ENCODE results near the gene PTPN23.
"Not testable (repeated sequence)": the region's sequence is repeated elsewhere in the genome, so short reads cannot be mapped to it uniquely, and the experiment has no call there.

PTPN23 gene, protein sequence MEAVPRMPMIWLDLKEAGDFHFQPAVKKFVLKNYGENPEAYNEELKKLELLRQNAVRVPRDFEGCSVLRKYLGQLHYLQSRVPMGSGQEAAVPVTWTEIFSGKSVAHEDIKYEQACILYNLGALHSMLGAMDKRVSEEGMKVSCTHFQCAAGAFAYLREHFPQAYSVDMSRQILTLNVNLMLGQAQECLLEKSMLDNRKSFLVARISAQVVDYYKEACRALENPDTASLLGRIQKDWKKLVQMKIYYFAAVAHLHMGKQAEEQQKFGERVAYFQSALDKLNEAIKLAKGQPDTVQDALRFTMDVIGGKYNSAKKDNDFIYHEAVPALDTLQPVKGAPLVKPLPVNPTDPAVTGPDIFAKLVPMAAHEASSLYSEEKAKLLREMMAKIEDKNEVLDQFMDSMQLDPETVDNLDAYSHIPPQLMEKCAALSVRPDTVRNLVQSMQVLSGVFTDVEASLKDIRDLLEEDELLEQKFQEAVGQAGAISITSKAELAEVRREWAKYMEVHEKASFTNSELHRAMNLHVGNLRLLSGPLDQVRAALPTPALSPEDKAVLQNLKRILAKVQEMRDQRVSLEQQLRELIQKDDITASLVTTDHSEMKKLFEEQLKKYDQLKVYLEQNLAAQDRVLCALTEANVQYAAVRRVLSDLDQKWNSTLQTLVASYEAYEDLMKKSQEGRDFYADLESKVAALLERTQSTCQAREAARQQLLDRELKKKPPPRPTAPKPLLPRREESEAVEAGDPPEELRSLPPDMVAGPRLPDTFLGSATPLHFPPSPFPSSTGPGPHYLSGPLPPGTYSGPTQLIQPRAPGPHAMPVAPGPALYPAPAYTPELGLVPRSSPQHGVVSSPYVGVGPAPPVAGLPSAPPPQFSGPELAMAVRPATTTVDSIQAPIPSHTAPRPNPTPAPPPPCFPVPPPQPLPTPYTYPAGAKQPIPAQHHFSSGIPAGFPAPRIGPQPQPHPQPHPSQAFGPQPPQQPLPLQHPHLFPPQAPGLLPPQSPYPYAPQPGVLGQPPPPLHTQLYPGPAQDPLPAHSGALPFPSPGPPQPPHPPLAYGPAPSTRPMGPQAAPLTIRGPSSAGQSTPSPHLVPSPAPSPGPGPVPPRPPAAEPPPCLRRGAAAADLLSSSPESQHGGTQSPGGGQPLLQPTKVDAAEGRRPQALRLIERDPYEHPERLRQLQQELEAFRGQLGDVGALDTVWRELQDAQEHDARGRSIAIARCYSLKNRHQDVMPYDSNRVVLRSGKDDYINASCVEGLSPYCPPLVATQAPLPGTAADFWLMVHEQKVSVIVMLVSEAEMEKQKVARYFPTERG (N-terminal part only)

DNA sequence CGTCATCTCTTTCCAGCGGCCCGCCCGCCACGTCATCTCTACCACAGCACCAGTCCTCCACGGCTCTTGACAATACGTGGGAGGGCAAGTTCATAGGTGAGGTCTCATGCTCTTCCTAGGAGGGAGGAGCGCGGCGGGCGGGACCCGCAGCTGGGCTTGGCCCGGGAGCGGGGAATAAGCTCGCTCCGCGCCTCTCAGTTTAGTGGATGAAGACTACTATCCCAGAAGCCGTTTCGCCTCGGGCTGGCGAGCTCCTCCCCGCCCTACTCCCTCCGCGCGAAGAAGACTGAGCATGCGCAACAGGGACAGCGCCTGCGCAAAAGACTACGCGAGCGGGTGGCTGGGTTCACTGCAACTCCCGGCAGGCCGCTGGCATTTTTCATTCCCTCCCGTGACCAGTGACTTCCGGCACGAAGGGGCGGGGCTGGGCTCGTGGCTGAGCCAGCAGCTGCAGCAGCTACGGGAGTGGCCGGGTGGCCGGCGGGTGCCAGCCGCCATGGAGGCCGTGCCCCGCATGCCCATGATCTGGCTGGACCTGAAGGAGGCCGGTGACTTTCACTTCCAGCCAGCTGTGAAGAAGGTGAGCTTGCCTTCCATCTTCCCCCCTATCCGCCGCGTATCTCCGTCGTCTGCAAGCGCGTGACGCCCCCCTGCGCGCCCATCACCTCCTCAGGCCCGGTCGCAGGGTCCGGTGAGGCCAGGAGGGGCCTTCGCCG lies at the start of gene PTPN23:
Gene PTPN23, plus strand, starts transcription at position 421 of the 716 bp plus-strand sequence. Its CDS starts 76 bp downstream, at position 497.
- DNase-seq, result peak; percentile 99

DNA sequence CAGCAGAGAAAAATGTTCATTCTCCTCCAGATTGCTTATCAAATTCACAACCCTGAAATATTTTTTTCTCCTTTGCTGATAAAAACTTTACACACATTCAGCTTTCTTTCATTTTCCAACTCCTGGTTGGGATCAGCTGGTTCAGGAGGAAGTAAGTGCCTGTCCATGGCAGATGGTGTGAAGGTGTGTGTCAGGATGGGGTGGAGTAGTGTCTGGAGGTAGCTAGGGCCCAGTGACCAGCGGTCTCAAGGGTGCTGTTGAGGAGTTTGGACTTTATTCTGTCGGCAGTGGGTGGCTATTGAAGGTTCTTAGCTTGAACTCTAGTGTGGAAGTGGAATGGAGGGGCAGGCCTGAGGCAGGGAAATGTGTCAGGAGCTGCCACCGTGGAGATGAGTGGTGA lies 46.9 kb upstream of the PTPN23 start:
- DNase-seq, result no peak

- DNase-seq, result no peak
Measured at GRCh38 chr3:47337656-47338055, 43.2 kb upstream of the PTPN23 start.

- no peak for DNase-seq
Measured at GRCh38 chr3:47339951-47340350, 40.9 kb upstream of the PTPN23 start.

- DNase-seq, result no peak
Measured at GRCh38 chr3:47340866-47341265, 40.0 kb upstream of the PTPN23 start.

DNA sequence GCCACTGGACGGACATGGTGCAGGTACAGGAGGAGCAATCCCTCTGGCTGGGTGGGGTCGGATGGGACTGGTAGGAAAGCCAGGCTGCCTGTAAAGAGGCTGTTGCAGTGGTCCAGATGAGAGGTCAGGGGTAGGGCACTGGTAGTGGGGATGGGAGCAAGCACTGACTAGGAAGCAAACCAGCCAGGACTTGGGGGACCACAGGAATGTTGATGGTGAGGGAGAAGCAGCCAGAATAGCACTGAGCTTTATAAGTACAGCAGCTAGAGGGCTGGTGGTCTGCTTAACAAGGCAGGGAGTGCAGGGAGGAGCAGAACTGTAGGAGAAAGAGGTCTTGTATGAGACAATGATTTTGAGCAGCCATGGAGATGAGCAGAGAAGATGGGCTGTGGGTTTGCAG lies 38.7 kb upstream of the PTPN23 start:
- no peak for DNase-seq

DNA sequence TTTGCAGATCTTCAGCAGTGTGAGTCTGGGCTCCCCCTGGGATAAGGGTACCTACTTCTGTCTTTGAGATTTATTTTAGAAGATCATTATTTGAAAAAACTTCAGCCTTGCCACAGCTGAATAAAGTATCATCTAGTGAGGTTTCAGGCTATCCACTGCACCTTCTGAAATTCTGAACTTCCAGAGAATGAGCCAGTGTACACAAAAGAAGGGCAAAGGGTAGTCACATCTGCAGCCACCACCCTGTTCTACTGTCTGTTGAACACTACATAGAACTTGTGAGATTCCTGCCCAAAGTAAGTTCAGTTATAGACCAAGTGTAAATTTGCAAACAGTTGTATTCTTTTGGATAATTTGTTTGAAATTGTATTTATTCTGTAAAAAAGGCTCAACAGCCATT lies 38.0 kb upstream of the PTPN23 start:
- no peak for DNase-seq

GRCh38 chr3:47343471-47343971 lies 37.3 kb upstream of the PTPN23 start:
- DNase-seq, result no peak

GRCh38 chr3:47344971-47345370 lies 35.9 kb upstream of the PTPN23 start:
- DNase-seq, result no peak

- no peak for DNase-seq
Measured at GRCh38 chr3:47347217-47347801, 33.5 kb upstream of the PTPN23 start.

DNA sequence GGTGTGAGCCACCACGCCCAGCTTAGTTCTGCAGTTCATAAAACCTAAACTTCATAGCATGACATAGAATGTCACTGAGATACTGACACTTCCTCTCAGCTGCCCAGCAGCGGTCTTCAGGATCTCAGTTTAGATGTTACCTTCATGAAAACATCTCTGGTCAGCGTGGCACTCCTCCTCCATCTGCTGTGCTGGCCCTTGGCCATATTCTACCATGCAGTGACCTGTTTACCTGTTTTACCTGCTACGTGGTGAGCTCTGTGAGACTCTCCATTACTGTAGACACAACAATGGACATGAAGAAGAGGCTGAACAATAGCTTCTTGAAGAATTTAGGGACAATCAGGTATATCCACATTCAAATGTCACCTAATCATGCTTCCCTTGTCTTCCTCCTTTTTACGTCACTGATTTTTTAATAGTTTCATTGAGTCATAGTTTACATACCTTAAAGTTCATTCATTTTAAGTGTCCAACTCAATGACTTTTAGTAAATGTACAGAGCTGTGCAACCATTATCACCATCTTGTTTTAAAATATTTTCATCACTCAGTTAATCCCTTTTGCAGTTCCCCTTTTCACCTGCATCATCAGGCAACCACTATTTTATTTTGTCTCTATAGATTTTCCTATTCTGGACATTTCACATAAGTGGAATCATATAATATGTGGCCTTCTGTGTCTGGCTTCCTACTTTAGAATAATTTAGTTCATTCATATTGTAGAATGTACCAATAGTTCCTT lies 32.2 kb upstream of the PTPN23 start:
- DNase-seq, result no peak

- no peak for DNase-seq
Measured at GRCh38 chr3:47355010-47355409, 25.8 kb upstream of the PTPN23 start.

DNA sequence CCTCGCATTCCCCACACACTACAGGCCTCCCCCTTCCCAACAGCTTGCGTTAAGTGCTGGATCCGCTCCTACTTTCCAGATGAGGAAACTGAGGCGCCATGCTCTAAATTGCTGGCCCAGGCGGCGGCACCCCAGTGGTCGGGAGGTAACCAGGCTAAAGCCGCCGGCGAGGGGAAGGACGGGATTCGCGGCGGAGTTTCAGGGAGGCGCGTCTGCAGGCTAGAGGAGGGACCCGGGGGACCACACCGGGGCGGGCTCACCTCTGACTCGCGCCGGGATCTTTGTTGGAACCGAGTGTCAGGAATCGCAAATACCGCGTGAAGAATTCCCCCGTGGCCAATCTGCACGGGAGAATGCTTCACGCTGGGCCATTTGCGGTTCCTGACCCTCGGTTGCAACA lies 24.6 kb upstream of the PTPN23 start:
- no peak for DNase-seq

- no peak for DNase-seq
Measured at GRCh38 chr3:47359323-47359722, 21.5 kb upstream of the PTPN23 start.

- not testable (repeated sequence) for DNase-seq
Measured at GRCh38 chr3:47360110-47360517, 20.7 kb upstream of the PTPN23 start.

- DNase-seq, result peak; percentile 24
Measured at GRCh38 chr3:47362701-47363100, 18.1 kb upstream of the PTPN23 start.

- DNase-seq, result no peak
Measured at GRCh38 chr3:47365213-47366153, 15.3 kb upstream of the PTPN23 start.

DNA sequence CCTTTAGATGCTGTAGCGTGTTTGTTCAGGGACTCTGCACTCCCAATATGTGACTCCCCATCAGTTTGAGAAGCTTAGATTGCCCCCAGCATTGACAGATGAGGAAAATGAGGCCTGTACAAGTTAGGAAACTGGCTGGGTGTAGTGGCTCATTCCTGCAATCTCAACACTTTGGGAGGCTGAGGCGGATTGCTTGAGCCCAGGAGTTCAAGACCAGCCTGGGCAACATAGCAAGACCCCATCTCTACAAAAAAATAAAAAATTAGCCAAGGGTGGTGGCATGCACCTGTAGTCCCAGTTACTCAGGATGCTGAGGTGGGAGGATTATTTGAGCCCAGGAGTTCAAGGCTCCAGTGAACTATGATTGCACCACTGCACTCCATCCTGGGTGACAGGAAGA lies 14.0 kb upstream of the PTPN23 start:
- no peak for DNase-seq

DNA sequence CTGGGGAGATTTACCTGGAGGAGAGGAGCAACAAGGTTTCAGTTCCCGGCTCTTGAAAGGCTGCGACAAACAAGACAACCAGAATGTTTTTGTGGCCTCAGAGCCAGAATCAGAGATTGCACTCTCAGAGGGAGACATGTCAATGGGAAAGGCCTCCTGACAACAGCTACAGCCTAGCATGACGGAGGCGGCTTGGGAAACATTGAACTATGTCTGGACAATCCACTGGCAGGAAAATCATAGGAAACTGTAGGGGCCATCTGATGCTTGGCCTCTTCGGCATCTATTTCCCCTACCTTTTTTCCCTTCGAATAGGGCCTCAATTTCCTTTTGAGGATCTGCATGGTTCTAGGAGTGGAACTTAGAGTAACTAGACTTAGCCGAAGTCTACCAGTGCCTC lies 13.2 kb upstream of the PTPN23 start:
- DNase-seq, result no peak

- DNase-seq, result not testable (repeated sequence)
Measured at GRCh38 chr3:47370020-47370419, 10.8 kb upstream of the PTPN23 start.

Data from CD4-positive, alpha-beta T cell treated with Interleukin-6 for 4 hours (primary cell).